GM12875 (cell line): ENCODE measurements around the gene OPRM1.

Experiments
- H3K4me3 ChIP-seq: one replicate; pipeline ENCODE4 v1.5.1; 2011; ENCODE audit warnings: low read depth, low read length, control low read depth
- TF ChIP-seq, protein P1 (sequence below): IDR thresholded peaks from 2 replicates; pipeline ENCODE4 v1.5.1; 2011; ENCODE audit warnings: low read depth, mild to moderate bottlenecking, control low read depth, inconsistent platforms, low read length, moderate library complexity, borderline replicate concordance; ENCODE audit not compliant: insufficient read depth

The OPRM1 gene

DNA sequence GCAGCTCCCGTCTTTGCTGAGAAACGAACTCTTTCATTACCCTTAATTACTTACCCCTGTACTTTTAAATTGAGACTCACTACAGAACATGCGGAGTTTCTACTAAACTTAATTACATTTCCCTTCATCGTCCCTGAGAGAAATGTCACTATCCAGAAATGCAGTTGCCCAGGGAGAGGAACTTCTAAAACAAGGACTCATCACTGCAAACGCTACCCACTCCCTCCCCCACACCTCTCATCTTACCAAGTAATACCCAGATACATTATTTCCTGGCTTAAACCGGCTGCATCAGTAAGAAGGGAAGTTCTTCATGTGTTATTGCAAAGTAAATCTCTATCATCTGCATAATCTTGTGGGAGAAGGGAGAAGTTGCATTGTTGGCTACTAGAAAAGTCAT is 179.3 kb downstream of the OPRM1 start:
- TF ChIP-seq, protein P1, sequence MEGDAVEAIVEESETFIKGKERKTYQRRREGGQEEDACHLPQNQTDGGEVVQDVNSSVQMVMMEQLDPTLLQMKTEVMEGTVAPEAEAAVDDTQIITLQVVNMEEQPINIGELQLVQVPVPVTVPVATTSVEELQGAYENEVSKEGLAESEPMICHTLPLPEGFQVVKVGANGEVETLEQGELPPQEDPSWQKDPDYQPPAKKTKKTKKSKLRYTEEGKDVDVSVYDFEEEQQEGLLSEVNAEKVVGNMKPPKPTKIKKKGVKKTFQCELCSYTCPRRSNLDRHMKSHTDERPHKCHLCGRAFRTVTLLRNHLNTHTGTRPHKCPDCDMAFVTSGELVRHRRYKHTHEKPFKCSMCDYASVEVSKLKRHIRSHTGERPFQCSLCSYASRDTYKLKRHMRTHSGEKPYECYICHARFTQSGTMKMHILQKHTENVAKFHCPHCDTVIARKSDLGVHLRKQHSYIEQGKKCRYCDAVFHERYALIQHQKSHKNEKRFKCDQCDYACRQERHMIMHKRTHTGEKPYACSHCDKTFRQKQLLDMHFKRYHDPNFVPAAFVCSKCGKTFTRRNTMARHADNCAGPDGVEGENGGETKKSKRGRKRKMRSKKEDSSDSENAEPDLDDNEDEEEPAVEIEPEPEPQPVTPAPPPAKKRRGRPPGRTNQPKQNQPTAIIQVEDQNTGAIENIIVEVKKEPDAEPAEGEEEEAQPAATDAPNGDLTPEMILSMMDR = no peak
- H3K4me3 ChIP-seq = no peak overlapping the region

DNA sequence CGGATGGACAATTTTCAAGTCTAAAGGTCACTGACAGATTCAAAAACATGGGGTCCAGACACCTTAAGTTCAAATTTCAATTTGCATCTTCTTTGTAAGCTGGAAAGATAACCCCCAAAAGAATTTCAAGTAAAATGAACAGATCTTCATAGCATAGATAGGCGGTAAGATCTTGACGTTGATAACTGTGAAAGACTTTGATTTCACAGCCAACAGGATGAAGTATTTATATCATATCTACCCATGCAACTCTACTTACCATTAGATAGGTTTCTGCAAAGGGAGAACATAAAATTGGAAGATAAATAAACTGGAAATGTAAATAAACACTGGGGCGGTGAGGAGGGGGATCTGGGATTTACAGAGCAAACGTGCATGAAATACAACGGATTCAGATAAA is 179.7 kb downstream of the OPRM1 start:
- no peak overlapping the region for H3K4me3 ChIP-seq
- TF ChIP-seq, protein P1 = no peak

DNA sequence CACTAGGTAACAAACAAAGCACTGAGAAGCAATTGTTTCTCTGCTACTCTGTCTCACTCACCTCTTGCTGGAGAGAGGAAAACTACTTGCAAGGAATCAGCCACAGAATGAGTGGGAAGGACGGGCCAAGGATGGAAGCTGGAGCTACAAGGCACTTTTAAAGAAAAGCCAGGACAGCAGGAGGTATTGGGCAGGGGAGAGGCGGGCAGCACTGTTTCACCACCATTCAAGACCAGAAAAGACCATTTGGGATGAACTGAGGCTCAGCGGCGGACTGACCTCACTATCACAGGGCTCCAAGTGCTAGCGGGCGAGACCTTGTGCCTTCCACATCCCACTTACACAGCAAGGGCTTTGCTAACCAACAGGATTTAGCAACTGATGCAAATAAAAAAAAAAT is 180.2 kb downstream of the OPRM1 start:
- no peak overlapping the region for H3K4me3 ChIP-seq
- TF ChIP-seq, protein P1 = no peak

DNA sequence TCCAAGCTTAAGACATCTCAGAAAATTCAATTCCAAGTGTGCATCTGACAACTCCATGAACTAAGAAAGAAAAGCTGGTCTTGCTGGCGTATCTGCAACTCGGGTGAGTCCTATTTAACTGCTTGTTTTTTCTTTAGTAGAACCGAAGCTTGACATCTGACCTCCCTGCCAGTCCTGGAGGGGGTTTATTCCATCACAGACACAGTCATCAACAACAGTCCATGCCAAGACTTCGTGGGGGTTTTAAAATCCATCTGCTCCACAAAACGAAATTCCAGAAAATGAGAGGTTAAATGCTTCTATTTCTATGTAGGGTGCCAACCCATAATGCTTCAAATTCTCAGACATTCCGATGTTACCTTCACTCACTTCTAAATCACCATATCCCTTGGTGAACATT is 183.7 kb downstream of the OPRM1 start:
- H3K4me3 ChIP-seq = no peak overlapping the region
- TF ChIP-seq, protein P1 = no peak

DNA sequence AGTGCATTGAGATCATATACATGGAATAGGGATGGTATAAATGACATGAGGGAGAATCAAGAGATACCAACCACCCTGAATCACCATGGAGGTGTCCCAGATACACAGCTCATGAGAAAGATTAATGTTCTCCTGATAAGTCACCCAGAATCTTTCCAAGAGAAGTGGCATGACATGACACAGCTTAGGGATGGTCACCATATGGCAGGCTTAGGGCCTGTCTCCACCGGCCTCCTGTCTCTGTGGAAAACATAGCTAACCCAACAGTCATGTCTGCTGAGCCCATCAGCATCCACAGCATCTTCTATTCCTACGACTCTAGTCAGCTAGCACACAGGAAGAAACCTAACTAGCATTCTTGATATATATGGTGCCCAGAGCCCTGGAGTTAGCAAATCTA is 184.3 kb downstream of the OPRM1 start:
- TF ChIP-seq, protein P1 = no peak
- no peak overlapping the region for H3K4me3 ChIP-seq

DNA sequence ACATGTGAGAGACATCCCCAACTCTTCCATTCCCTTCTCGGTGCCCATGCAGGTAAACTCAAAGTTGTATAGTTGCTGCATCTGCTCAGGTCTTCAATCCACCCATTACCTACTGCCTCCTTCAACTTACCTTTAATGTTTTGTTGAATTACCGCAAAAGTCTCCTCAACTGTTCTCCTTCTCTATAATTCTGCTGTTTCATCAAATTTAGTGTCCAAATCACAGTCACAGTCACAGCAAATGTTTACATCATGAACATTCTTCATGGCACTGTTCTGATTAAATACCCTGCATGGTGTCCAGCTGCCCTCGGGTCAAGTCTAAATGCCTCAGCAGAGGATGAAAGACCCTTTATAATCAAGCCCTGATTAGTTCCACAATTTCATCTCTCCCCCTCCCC is 187.4 kb downstream of the OPRM1 start:
- H3K4me3 ChIP-seq = no peak overlapping the region
- TF ChIP-seq, protein P1 = no peak

DNA sequence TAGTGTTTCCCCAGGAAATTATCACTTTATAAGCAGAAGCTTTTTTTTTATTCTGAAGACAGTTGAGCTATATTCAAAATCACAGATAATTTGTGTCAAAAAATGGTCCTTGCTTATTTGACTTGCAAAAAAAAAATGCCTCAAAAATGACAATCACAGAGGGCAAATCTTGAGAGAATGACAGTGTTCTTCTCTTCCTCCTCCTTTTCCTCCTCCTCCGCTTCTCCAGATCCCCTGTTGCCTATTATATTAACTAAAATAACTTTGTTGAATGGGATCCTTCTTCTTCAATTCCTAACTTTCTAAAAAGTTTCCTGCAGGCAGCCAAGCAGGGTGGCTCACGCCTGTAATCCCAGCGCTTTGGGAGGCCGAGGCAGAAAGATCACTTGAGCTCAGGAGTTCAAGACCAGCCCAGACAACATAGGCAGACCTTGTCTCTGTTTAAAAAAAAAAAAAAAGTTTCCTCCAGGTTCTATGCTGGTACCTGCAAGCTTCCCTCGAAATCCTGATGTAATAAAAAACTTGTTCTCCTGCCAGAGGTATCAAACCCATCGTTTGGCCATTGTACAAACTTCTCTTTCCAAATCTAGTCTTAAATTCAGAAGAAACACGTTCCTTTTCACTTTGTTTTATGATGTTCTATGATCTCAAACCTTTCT is 189.0 kb downstream of the OPRM1 start:
- TF ChIP-seq, protein P1 = no peak
- no peak overlapping the region for H3K4me3 ChIP-seq
